Hepatic stellate cell (primary cell): ENCODE data around the gene LHB.
A peak's percentile ranks its signal among the peaks of the same experiment; 100 is the strongest.
"Not testable (repeated sequence)": the region's sequence is repeated elsewhere in the genome, so short reads cannot be mapped to it uniquely, and the experiment has no call there.

Experiments used
- DNase-seq: peaks from one replicate; pipeline ENCODE4 v3.0.0; 2011; ENCODE audit warnings: low spot score

Gene LHB

DNA sequence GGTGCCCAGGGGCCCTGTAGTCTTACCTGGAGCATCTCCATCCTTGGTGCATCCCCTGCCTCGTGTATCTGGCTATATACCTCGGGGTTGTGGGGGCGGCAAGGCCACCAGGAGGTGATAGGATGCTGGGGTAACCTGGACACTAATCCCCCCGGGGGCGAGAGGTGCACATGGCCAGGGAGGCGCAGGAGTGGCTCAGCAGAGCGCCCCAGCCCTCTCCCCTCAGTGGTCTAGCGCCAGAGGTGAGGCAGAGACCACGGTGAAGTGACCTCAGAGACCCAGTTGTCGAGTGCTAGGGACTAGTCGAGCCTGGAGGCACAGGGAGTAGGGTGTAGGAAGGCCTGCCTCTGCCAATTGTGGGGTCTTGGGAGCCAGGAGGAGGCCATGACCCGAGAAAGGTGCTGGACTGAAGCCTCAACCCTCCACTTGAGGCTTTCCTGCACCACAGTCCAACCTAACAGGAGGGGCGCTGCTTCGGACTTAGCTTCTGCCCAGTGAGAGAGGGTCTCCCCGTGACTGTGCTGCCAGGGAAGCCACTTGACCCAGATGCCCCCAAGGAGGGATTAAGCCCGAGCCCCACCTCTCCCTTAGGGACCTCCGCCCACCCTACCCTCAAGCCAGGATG, at the start of gene LHB:
Gene LHB (minus strand): TSS at position 51 of the 625 bp plus-strand sequence. CDS start 10 bp downstream, at position 41.
- DNase-seq: no peak

DNA sequence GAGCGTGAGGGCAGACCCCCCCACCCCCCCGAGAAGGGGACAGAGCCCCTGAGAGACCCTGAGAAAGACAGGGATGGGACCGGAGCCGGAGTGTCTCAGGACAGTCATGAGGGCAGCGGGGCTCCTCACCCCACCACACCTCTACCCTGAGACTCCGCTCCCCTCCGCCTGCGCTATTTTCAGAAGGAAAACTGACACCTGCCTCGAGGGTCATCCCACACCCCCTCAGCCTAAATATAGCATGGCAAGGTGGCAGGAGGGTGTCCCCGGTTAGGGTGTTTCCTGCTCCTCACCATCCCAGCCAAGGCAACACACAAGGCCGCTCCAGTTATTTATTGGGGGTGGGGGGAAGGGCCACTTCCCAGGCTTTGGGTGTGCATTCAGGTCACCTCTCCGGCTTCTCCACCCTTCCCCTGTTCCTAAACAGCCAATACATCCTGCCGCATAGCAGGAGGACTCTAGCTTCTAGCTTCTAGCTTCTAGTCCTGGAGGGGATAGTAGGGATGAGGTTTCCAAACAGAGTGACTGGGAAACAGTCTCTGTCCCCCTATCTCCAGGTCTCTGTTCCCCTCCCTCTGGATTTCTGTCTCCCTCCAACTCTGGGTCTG, 49.1 kb upstream of the LHB start:
- no peak for DNase-seq

GRCh38 chr19:49064768-49065611, 48.1 kb upstream of the LHB start, which contains the start of gene NTF4:
Gene NTF4 (minus strand): TSS chr19:49064818. CDS start chr19:49061997, 2,821 bp downstream.
- DNase-seq: peak; percentile 52

DNA sequence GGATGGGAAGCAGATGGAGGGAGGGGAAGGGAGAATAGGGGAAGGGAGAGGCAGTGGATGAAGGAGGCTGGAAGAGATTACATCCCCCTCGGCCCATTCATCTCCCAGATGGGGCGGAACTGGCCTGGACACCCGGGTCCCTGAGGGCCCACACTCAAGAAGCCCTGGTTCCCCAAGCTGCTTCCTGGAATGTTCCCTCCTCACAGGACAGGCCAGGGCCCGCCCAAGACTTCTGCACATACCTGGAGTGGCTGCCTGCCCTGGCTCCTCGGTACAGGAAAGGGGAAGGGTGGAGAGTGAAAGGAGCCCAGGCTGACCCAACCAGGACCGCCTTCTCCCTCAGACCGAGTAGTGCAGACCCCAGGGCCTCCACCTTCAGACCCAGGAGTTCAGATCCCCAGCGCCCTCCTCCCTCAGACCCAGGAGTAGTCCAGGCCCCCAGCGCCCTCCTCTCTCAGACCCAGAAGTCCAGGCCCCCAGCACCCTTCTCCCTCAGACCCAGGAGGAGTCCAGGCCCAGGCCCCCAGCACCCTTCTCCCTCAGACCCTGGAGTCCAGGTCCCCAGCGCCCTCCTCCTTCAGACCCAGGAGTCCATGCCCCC, 47.2 kb upstream of the LHB start:
- no peak for DNase-seq

DNA sequence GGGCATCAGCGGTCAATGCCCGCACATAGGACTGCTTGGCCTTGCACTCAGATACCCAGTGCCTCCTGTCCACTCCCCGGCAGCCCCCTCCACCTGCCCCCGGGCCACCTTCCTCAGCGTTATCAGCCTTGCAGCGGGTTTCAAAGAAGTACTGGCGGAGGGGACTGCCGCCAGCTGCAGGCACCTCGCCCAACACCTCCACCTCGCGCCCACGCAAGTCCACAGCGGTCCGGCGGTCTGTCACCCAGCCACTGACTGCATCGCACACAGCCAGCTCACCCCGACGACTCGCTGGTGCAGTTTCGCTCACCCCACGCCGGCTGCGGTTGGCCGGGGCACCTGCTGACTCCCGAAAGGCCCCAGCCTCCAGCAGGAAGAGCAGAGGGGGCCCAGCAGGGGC, 44.6 kb upstream of the LHB start:
- no peak for DNase-seq

- DNase-seq: no peak
Observed at GRCh38 chr19:49061000-49061399, 44.1 kb upstream of the LHB start.

DNA sequence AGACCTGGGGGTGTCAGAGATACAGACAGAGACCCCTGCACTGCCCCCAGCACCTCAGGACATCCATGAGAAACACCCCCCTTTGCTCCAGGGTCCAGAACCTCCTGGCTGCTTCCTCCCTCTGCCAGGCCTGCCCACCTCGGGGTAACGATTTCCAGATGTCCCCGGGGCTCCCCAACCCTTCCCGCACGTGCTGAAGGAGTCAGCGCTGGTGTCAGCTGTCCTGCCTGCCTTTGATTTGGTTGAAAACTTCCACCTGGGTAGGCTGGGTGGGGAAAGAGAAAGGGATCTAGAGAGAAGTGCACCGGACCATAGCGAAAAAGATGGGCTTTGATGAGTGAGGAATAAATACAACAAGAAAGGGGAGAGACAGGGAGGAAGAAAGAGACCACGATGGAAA, 42.2 kb upstream of the LHB start:
- DNase-seq: no peak

DNA sequence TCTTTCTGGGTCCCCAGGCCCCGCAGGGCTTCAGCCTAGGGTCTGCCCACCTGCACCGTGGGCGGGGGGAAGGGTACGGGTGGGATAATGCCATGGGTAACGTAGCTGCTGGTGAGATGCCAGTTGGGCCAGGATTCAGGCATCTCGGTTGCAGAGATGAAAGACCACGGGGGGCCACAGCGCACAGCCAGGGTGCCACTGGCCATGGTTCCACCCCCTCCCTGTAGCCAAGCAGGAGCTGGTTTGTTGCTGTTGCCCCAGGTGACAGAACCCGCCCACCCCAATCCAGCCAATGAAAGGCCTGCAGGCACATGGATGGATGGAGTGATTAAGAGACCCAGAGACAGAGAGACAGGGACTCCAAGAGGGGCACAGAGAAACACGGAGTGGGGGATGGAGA, 41.7 kb upstream of the LHB start:
- DNase-seq: no peak

GRCh38 chr19:49057636-49058234, 40.8 kb upstream of the LHB start, which contains the start of gene CGB7:
Gene CGB7 (minus strand): TSS chr19:49057749. CDS start chr19:49055375, 2,374 bp downstream.
- peak; percentile 91 for DNase-seq

GRCh38 chr19:49056902-49057596, 40.2 kb upstream of the LHB start:
- not testable (repeated sequence) for DNase-seq

DNA sequence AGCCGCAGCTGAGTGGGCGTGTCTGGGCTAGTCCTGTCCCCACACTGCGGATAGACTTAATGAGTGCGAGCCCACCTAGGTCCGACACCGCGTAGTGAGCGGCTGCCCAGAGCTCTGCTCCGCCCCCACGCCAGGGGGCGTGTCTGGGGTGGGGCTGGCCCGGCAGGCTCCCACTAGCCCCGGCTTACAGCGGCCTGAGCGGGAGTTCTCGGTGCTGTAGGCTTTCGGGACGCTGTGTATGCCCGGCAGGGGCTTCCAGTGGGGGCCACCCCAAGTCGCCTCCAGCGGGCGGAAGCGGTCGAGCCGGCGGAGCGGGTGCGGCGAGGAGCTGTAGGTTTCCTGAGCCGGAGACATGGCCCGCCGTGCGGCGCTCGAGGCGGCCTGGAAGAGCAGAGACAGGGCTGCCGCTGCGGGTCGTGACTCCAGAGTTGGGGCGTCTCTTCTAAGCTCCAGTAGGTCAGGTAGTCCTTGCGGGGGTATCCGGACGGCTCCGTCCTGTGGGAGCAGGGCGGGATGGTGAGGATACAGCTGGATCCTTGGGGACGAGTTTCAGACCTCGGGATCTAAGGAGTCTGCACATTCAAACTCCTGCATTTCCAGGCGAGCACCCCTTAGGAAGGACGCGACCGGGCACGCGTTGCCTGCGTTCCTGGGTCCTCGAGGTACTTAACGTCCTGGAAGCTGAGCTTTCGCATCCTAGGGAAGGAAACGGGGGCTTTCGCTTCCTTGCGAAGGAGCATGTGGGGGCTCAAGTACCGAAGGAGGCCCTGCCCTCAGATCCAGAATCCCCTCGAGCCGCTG, 39.4 kb upstream of the LHB start:
- peak; percentile 93 for DNase-seq

GRCh38 chr19:49050376-49051033, 33.6 kb upstream of the LHB start:
- peak; percentile 73 for DNase-seq

DNA sequence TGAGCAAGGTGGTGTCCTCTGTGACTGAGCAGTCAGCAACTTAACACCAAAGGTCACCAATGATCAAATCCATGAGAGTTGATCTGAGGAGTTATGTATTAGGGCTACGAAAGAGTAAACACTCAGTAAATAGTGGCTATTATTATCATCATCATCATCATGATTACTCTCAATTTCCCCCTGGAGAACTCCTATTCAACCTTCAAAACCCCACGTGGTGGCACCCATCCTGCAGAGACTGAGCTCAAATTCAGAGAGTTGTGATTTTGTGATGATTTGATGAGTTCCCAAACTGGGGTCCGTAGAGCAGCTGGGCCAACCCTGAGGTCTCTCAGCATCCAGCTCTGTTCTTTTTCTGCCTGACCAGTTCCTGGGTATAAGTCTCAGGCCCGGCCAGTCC, 32.9 kb upstream of the LHB start:
- not testable (repeated sequence) for DNase-seq

DNA sequence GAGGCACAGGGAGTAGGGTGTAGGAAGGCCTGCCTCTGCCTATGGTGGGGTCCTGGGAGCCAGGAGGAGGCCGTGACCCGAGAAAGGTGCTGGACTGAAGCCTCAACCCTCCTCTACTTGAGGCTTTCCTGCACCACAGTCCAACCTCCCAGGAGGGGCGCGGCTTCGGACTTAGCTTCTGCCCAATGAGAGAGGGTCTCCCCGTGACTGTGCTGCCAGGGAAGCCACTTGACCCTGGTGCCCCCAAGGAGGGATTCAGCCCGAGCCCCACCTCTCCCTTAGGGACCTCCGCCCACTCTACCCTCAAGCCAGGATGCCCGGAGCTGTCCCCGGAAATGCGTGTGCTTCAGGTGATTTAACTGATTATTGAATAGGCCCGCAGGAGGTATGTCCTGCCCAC, 32.1 kb upstream of the LHB start, which contains the start of gene CGB8:
Gene CGB8 (minus strand): TSS at position 101 of the 400 bp plus-strand sequence. CDS start 372 bp downstream, outside the sequence.
- DNase-seq: not testable (repeated sequence)

DNA sequence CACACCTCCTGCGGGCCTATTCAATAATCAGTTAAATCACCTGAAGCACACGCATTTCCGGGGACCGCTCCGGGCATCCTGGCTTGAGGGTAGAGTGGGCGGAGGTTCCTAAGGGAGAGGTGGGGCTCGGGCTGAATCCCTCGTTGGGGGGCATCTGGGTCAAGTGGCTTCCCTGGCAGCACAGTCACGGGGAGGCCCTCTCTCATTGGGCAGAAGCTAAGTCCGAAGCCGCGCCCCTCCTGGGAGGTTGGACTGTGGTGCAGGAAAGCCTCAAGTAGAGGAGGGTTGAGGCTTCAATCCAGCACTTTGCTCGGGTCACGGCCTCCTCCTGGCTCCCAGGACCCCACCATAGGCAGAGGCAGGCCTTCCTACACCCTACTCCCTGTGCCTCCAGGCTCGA, 26.7 kb upstream of the LHB start, which contains the start of gene CGB5:
Gene CGB5 (plus strand): TSS at position 301 of the 400 bp plus-strand sequence. CDS start 362 bp downstream, outside the sequence.
- DNase-seq: not testable (repeated sequence)

DNA sequence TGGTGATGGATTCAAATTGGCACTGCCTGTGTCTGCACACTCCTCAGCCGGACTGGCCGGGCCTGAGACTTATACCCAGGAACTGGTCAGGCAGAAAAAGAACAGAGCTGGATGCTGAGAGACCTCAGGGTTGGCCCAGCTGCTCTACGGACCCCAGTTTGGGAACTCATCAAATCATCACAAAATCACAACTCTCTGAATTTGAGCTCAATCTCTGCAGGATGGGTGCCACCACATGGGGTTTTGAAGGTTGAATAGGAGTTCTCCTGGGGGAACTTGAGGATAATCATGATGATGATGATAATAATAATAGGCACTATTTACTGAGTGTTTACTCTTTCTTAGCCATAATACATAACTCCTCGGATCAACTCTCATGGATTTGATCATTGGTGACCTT, 25.8 kb upstream of the LHB start:
- DNase-seq: not testable (repeated sequence)

- no peak for DNase-seq
Observed at GRCh38 chr19:49042177-49042576, 25.3 kb upstream of the LHB start.

DNA sequence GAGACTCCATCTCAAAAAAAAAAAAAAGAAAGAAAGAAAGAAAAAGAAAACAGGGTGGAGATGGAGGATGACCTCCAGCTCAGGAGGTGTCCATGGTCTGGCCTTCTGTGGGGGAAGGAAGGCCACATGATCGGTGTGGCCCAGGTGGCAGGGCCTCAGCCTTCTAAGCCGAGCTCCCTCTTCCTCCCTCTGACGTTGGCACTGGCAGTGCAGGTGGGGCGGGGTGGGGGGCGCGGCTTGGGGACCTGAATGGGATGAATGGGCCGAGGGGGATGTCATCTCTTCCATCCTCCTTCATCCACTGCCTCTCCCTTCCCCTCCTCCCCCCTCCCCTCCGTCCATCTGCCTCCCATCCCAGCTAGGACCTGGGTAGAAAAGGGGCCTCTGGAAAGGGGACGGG, 22.8 kb upstream of the LHB start:
- not testable (repeated sequence) for DNase-seq

GRCh38 chr19:49038557-49039276, 21.8 kb upstream of the LHB start:
- peak; percentile 69 for DNase-seq
